ENCODE data around the gene P2RX1.

P2RX1 gene

GRCh38 chr17:3848229-3848835 is 67.9 kb downstream of the P2RX1 start:
- no peak for DNase-seq

GRCh38 chr17:3847165-3847670 is 69.0 kb downstream of the P2RX1 start:
- DNase-seq, result no peak
